Body of pancreas (tissue), 4 donors: ENCODE measurements around the gene SUPT20HL1.

Experiments
- CTCF ChIP-seq, 7 experiments: fragments of 450-650 bp in 4 of 7; fragments of 200-600 bp in 3 of 7; sonication (generic) in 3 of 7; IDR thresholded peaks; one replicate each; pipeline ENCODE4 v1.5.1; 2016 to 2019; ENCODE audit warnings: antibody characterized with exemption in 7 of 7
- POLR2A ChIP-seq, 3 donors: fragments of 450-650 bp; IDR thresholded peaks; one replicate each; pipeline ENCODE4 v1.6.1; 2016; ENCODE audit warnings: antibody characterized with exemption in 3 of 3, mild to moderate bottlenecking in 2 of 3

- TF ChIP-seq POLR2A (IDR thresholded peaks at IDR 0.05) (no peak), CTCF (IDR thresholded peaks at IDR 0.05) (no peak)
These were observed 35.2 kb upstream of the SUPT20HL1 start for GRCh38 chrX:24325231-24325630.
